ENCODE results near the gene GPC3.
"Not testable (repeated sequence)": the region's sequence is repeated elsewhere in the genome, so short reads cannot be mapped to it uniquely, and the experiment has no call there.

The GPC3 gene

GRCh38 chrX:133897593-133898163 lies 87.7 kb downstream of the GPC3 start:
- no peak for DNase-seq

GRCh38 chrX:133892337-133892736 lies 93.1 kb downstream of the GPC3 start:
- DNase-seq: no peak

- DNase-seq: no peak
These were observed 96.4 kb downstream of the GPC3 start for GRCh38 chrX:133888984-133889383.

DNA sequence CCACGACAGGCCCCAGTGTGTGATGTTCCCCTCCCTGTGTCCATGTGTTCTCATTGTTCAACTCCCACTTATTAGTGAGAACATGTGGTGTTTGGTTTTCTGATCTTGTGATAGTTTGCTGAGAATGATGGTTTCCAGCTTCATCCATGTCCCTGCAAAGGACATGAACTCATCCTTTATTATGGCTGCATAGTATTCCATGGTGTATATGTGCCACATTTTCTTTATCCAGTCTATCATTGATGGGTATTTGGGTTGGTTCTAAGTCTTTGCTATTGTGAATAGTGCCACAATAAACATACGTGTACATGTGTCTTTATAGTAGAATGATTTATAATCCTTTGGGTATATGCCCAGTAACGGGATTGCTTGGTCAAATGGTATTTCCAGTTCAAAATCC lies 97.3 kb downstream of the GPC3 start:
- not testable (repeated sequence) for DNase-seq

- no peak for DNase-seq
These were observed 100.7 kb downstream of the GPC3 start for GRCh38 chrX:133884430-133885394.

- no peak for DNase-seq
These were observed 103.5 kb downstream of the GPC3 start for GRCh38 chrX:133881893-133882292.

GRCh38 chrX:133881007-133881406 lies 104.4 kb downstream of the GPC3 start:
- no peak for DNase-seq

- no peak for DNase-seq
These were observed 105.4 kb downstream of the GPC3 start for GRCh38 chrX:133880032-133880443.

DNA sequence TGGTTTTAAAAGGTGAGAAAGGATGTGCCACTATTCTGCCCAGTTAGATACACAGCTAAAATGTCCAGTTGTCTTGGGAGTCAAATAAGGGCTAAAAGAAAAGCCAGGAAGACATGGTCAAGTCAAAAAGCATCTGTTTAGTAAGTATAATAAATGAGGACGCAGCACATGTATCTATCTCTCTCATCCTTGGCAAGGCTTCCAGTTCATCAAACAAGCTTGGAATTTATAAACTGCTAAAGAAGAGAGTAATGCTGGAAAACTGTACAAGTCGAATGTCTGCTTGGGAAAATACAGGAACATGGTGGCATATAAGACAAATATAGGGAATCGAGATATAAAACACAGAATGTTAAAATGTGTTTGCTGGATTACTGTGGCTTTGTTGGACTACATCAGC lies 106.7 kb downstream of the GPC3 start:
- no peak for DNase-seq

DNA sequence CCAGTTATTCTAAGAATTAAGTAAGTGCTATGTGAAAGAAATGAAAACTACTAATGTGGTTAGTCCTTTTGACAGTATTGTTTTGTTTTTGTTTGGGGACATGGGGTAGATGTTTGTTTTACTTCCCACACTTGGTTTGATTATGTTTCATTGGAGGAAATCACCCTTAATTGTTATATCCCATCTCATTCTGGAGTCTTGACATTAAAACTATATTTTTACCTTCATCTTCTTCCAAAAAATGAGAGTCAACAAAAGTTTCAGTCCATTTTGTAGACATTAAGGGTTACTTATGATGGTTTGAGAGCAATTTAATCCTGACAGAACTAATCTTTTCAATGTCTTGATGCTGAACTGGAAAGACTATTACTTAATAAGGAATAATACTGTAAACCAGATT lies 108.7 kb downstream of the GPC3 start:
- DNase-seq: no peak

DNA sequence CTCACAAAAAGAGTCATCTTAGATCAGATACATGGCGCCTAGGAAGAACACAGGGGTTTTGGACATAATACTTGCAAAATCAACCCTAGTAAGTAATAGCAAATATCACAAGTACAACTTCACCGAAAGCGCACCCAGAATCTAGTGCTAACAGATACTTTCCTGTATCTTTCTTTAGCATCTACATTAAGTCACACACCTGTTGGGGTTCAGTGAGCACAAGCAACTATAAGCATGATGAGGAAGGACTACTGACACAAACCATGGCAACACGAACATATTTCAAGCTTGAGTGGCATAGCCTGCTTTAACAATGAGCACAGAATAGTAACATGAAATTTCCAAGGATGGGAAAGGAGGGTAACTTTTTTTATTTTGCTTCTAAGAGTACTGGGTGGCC lies 116.1 kb downstream of the GPC3 start:
- no peak for DNase-seq

- DNase-seq: no peak
These were observed 116.7 kb downstream of the GPC3 start for GRCh38 chrX:133868682-133869081.

DNA sequence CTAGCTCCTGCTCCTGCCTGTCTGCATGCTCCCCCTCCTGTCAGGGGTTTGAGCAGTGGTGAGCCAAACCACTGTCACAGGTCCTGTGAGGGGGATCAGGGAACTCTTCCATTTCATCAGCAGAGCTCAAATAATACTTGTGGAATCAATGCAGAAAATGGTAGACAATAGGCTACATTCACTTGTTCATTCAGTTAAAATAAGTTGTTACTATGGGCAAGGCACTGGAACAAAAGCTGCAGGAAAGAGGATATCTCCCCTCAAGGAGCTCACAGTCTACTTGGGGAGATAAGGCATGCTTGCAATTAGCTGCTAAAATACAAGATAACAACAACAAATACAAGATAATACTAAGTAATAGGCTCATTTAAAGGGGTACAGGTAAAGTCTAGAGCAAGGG lies 117.1 kb downstream of the GPC3 start:
- DNase-seq: no peak

- no peak for DNase-seq
These were observed 119.5 kb downstream of the GPC3 start for GRCh38 chrX:133865761-133866471.

- no peak for DNase-seq
These were observed 121.2 kb downstream of the GPC3 start for GRCh38 chrX:133864236-133864635.

DNA sequence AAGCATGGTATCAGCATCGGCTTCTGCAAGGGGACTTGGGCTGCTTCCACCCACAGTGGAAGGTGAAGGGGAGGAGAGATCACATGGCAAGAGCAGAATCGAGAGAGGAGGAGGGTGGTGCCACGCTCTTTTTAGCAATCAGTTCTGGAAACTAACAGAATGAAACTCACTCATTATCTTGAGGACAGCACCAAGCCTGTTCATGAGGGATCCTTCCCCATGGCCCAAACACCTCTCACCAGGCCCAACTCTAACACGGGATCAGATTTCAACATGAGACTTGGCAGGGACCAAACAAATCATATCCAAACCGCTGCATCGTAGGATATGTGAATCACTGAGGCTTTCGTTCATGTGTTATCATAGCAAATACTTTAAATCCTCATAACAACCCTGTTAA lies 125.5 kb downstream of the GPC3 start:
- DNase-seq: no peak

GRCh38 chrX:133859336-133859735 lies 126.1 kb downstream of the GPC3 start:
- no peak for DNase-seq

DNA sequence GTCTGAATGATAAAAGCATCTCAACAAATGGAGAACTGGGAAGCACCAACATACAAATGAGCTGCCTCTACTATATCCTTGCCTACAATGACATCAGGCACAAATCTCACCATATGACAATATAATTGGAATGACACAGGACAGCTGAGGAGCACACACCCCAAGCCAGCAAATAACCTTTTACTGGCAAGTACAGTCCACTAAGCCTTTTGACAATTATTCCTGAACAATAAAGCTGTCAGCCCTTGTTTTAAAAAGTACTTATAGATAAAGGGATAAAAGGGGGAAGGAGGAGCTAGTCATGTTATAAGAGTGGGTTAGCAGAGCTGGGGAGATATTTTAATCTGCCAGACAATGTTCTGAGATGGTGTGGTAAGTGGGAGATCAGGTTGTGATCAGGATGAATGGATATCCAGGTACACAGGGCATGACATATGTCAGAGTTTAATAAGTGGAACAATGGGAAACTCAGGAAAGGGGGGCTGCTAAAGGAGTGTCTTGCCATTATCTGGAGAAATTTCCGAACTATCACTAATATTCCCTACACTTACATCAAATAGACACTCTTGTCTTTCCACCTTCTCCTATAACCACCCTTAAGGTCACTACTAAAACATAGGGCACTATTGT lies 127.6 kb downstream of the GPC3 start:
- DNase-seq: no peak

- DNase-seq: no peak
These were observed 128.6 kb downstream of the GPC3 start for GRCh38 chrX:133856819-133857218.

DNA sequence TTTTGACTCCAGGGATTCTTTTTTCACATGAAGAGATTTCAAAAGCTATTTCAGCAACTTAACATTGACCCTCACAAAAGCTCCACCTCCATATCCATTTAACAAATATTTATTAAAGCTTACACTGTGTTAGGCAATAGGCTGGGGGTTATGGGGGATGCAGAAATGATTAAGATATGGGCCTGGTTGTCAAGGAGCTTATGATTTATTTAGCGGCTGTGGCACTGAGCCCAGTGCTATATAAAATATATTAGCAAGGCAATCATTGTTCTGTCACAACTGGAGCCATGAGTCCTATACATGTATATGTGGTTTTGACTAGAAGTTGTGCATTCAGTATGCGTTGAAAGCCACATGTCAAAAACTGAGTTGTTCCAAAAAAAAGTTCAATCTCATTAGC lies 131.1 kb downstream of the GPC3 start:
- DNase-seq: no peak

- no peak for DNase-seq
These were observed 132.5 kb downstream of the GPC3 start for GRCh38 chrX:133852837-133853356.

- DNase-seq: no peak
These were observed 133.0 kb downstream of the GPC3 start for GRCh38 chrX:133852401-133852800.

All from amygdala (tissue), 56 donors.